Adipocyte (in vitro differentiated cells): ENCODE measurements around the gene DRAXIN.

ENCODE experiments used
- DNase-seq: peaks from one replicate; pipeline ENCODE4 v3.0.0-alpha.2; 2015; ENCODE audit warnings: low read depth
- H3K27me3 ChIP-seq: replicated peaks from 2 replicates; pipeline ENCODE4 v1.7.0; 2013; ENCODE audit warnings: mild to moderate bottlenecking, low read length, moderate library complexity; ENCODE audit not compliant: control insufficient read depth, insufficient read depth
- H3K36me3 ChIP-seq: 2 replicates; pipeline ENCODE4 v1.7.0; 2013; ENCODE audit warnings: low read length, mild to moderate bottlenecking, moderate library complexity; ENCODE audit not compliant: control insufficient read depth, insufficient read depth, severe bottlenecking
- H3K4me1 ChIP-seq: 2 replicates; pipeline ENCODE4 v1.7.0; 2013; ENCODE audit warnings: mild to moderate bottlenecking, low read length, moderate library complexity; ENCODE audit not compliant: control insufficient read depth, insufficient read depth
- H3K4me3 ChIP-seq: 2 replicates; pipeline ENCODE4 v1.7.0; 2013; ENCODE audit warnings: mild to moderate bottlenecking, low read length, moderate library complexity
- H3K9ac ChIP-seq: 2 replicates; pipeline ENCODE4 v1.7.0; 2013; ENCODE audit warnings: mild to moderate bottlenecking, low read length, moderate library complexity
- H3K9me3 ChIP-seq: 2 replicates; pipeline ENCODE4 v1.7.0; 2013; ENCODE audit warnings: mild to moderate bottlenecking, low read length, moderate library complexity; ENCODE audit not compliant: control insufficient read depth

The DRAXIN gene

GRCh38 chr1:11678442-11678841 lies 13.1 kb upstream of the DRAXIN start:
- no peak overlapping the region for H3K4me3 ChIP-seq
- H3K36me3 ChIP-seq: peaks cover 18% of the 10 kb centered on the region
- peaks cover 10% of the 10 kb centered on the region for H3K4me1 ChIP-seq
- peaks cover 3% of the 10 kb centered on the region for H3K27me3 ChIP-seq
- no peak overlapping the region for H3K9ac ChIP-seq
- DNase-seq: no peak
- H3K9me3 ChIP-seq: no peaks in the 10 kb centered on the region

GRCh38 chr1:11680270-11681070 lies 11.0 kb upstream of the DRAXIN start:
- peaks cover 10% of the 10 kb centered on the region for H3K4me1 ChIP-seq
- peaks cover 6% of the 10 kb centered on the region for H3K36me3 ChIP-seq
- peak overlapping the region; percentile 85 for H3K9ac ChIP-seq
- peaks cover 7% of the 10 kb centered on the region for H3K27me3 ChIP-seq
- H3K4me3 ChIP-seq: peak overlapping the region; percentile 92
- no peaks in the 10 kb centered on the region for H3K9me3 ChIP-seq
- DNase-seq: no peak

GRCh38 chr1:11681071-11681771 lies 10.3 kb upstream of the DRAXIN start, which contains the start of gene MAD2L2:
Gene MAD2L2 (minus strand): TSS chr1:11681148. CDS start chr1:11680601, 547 bp downstream.
- peaks cover 3% of the 10 kb centered on the region for H3K36me3 ChIP-seq
- peaks cover 10% of the 10 kb centered on the region for H3K4me1 ChIP-seq
- no peaks in the 10 kb centered on the region for H3K9me3 ChIP-seq
- peak; percentile 93 for DNase-seq
- H3K9ac ChIP-seq: peak within 1 kb of the TSS; percentile 85
- peak within 1 kb of the TSS; percentile 92 for H3K4me3 ChIP-seq
- peaks cover 7% of the 10 kb centered on the region for H3K27me3 ChIP-seq

- H3K9me3 ChIP-seq: no peaks in the 10 kb centered on the region
- peaks cover 7% of the 10 kb centered on the region for H3K27me3 ChIP-seq
- no peaks in the 10 kb centered on the region for H3K36me3 ChIP-seq
- H3K9ac ChIP-seq: no peak overlapping the region
- H3K4me1 ChIP-seq: peaks cover 10% of the 10 kb centered on the region
- no peak for DNase-seq
- H3K4me3 ChIP-seq: no peak overlapping the region
Measured at GRCh38 chr1:11682287-11682771, 9.2 kb upstream of the DRAXIN start.

GRCh38 chr1:11682799-11683198 lies 8.7 kb upstream of the DRAXIN start:
- Histone ChIP-seq H3K36me3 (no peaks in the 10 kb centered on the region), H3K9me3 (no peaks in the 10 kb centered on the region), H3K27me3 (peaks cover 12% of the 10 kb centered on the region), H3K4me3 (no peak overlapping the region), H3K9ac (no peak overlapping the region), H3K4me1 (peaks cover 10% of the 10 kb centered on the region)
- DNase-seq: no peak

- no peak overlapping the region for H3K9ac ChIP-seq
- no peak overlapping the region for H3K4me3 ChIP-seq
- H3K4me1 ChIP-seq: peaks cover 10% of the 10 kb centered on the region
- H3K9me3 ChIP-seq: no peaks in the 10 kb centered on the region
- H3K36me3 ChIP-seq: no peaks in the 10 kb centered on the region
- peaks cover 22% of the 10 kb centered on the region for H3K27me3 ChIP-seq
- DNase-seq: no peak
Measured at GRCh38 chr1:11684070-11684469, 7.4 kb upstream of the DRAXIN start.

- H3K9me3 ChIP-seq: no peaks in the 10 kb centered on the region
- H3K9ac ChIP-seq: no peak overlapping the region
- no peaks in the 10 kb centered on the region for H3K36me3 ChIP-seq
- peaks cover 9% of the 10 kb centered on the region for H3K4me1 ChIP-seq
- H3K27me3 ChIP-seq: peaks cover 31% of the 10 kb centered on the region
- H3K4me3 ChIP-seq: no peak overlapping the region
- no peak for DNase-seq
Measured at GRCh38 chr1:11685210-11685752, 6.2 kb upstream of the DRAXIN start.

GRCh38 chr1:11688506-11688905 lies 3.0 kb upstream of the DRAXIN start:
- Histone ChIP-seq H3K9ac (no peak overlapping the region), H3K4me1 (peaks cover 4% of the 10 kb centered on the region), H3K27me3 (peaks cover 39% of the 10 kb centered on the region), H3K9me3 (no peaks in the 10 kb centered on the region), H3K36me3 (no peaks in the 10 kb centered on the region), H3K4me3 (no peak overlapping the region)
- DNase-seq: no peak

GRCh38 chr1:11690397-11691301 lies 861 bp upstream of the DRAXIN start:
- no peaks in the 10 kb centered on the region for H3K9me3 ChIP-seq
- H3K9ac ChIP-seq: no peak overlapping the region
- DNase-seq: no peak
- no peaks in the 10 kb centered on the region for H3K36me3 ChIP-seq
- H3K4me3 ChIP-seq: no peak overlapping the region
- H3K27me3 ChIP-seq: peaks cover 50% of the 10 kb centered on the region
- H3K4me1 ChIP-seq: peaks cover 4% of the 10 kb centered on the region

GRCh38 chr1:11691928-11692711 lies 610 bp downstream of the DRAXIN start:
- H3K27me3 ChIP-seq: peaks cover 52% of the 10 kb centered on the region
- no peaks in the 10 kb centered on the region for H3K9me3 ChIP-seq
- no peak overlapping the region for H3K9ac ChIP-seq
- no peaks in the 10 kb centered on the region for H3K36me3 ChIP-seq
- peaks cover 4% of the 10 kb centered on the region for H3K4me1 ChIP-seq
- no peak overlapping the region for H3K4me3 ChIP-seq
- DNase-seq: no peak
